GM12875 (cell line): Measurements from ENCODE around the gene C9orf43.

Experiments
- H3K4me3 ChIP-seq: one replicate; pipeline ENCODE4 v1.5.1; 2011; ENCODE audit warnings: low read depth, low read length, control low read depth
- TF ChIP-seq, protein P1 (sequence below): IDR thresholded peaks from 2 replicates; pipeline ENCODE4 v1.5.1; 2011; ENCODE audit warnings: low read depth, mild to moderate bottlenecking, control low read depth, inconsistent platforms, low read length, moderate library complexity, borderline replicate concordance; ENCODE audit not compliant: insufficient read depth

Gene C9orf43

DNA sequence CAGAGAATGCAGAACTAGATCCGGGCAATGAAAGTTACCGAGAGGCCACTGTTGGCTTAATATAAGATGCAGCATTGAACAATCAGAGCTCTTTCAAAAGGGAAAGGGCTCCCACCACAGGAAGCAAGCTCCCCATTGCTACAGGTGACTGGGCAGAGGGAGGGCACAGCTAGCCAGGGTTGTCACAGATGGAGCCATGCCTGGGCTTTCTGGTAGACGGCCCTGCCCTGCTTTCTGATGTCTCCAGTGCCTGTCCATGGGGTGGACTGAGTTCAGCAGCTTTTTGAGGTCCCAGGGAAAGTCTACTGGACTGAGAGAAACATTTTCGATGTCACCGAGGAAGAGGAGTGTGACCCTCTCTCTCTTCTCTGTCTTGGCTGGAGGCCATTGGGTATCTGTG, 67.1 kb downstream of the C9orf43 start:
- TF ChIP-seq, protein P1, sequence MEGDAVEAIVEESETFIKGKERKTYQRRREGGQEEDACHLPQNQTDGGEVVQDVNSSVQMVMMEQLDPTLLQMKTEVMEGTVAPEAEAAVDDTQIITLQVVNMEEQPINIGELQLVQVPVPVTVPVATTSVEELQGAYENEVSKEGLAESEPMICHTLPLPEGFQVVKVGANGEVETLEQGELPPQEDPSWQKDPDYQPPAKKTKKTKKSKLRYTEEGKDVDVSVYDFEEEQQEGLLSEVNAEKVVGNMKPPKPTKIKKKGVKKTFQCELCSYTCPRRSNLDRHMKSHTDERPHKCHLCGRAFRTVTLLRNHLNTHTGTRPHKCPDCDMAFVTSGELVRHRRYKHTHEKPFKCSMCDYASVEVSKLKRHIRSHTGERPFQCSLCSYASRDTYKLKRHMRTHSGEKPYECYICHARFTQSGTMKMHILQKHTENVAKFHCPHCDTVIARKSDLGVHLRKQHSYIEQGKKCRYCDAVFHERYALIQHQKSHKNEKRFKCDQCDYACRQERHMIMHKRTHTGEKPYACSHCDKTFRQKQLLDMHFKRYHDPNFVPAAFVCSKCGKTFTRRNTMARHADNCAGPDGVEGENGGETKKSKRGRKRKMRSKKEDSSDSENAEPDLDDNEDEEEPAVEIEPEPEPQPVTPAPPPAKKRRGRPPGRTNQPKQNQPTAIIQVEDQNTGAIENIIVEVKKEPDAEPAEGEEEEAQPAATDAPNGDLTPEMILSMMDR: no peak

DNA sequence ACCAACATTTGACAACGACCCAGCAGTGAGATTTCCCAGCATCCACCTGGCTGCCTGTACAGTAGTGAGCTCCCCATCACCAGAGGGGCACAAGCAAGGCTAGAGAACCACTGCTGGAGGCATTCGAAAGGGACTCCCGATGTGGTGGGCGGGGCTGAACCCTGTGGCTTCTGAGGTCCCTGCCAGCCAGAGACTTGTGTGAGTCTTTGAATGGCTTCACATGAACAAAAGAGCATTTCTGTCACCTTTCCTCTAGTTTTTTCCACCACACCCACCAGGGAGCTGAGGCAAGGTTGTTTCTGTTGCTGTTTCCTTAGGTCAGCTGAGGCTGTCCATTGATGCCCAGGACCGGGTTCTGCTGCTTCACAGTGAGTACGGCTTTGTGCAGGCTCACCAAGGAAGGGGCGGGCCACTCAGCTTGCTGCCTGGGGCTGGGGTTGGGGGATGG, 68.7 kb downstream of the C9orf43 start:
- H3K4me3 ChIP-seq: no peak overlapping the region
- TF ChIP-seq, protein P1: no peak

More for the DNA sequence above, 67.1 kb downstream of the C9orf43 start:
- no peak overlapping the region for H3K4me3 ChIP-seq
